GM19099 (cell line): ENCODE measurements around the gene OVCH2.

ENCODE experiments used
- POLR2A ChIP-seq: IDR thresholded peaks from 3 replicates; pipeline ENCODE4 v1.6.1; 2011; ENCODE audit warnings: low read depth; ENCODE audit not compliant: insufficient read length; ENCODE audit errors: extremely low read depth

OVCH2 gene

DNA sequence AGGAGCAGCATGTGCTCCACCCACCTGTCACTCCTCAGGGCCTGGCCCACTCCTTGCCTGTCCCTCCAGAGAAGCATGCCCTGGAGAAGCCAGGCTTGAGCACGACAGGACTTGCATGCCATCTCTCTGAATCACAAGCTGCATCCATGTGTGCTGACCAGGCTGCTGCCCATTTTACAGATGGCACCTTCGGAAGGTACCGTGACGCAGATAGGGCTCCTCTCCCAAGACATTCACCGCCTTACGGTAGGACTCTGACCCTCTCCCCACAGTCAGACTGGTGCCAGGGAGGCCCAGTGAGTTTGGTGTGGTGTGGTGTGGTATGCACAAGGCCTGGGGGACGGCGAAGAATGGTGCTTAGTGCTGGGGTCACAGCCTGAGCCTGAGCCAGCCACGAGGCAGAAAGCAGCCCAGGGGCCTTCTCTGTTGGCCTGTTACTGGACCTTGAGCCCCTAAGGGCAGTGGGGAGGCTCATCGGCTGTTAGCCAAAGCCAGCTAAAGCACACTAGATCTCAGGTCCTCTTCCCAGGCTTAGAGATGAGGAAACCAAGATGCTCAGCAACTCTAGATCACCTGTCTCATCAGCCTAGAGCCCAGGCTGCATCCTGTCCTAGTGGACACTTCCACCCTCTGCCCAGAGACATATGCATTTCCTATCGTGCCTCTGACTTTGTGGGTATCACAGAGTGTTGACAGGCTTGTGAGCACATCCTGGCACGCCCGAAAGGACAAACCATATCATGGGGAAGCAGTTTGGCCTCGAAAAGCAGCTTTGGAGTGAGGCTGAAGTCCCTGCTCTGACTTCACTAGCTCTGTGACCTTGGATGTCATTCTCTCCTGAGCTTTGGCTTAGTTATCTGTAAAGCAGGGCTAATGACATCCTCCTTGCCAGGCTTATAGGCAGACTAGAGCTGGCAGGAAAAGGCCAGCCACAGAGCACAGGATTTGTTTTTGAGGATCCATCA, 50.7 kb downstream of the OVCH2 start:
- no peak for TF ChIP-seq POLR2A

DNA sequence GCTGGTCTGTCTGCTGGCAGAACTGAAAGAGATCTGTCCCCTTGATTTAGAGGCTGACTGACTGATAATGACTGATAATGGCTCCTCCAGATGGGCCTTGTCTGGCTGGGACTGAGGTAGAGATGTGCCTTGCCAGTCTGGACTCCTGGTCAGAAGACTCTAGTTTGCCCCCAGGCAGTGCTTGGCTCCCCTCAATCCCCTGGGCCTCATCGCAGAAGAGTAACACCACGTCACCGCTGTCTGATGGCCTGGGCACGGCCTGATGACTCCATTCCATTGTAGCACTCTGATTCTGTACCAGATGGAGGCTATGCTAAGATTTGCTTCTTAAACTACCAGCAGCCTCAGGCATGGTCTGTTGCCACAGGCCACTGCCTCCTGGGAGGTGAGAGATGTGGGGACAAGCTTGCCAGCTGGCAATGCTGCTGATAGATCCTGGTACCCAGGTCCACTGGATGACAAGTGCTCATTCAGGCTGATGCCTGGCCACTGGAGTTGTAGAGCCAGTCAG, 52.0 kb downstream of the OVCH2 start:
- no peak for TF ChIP-seq POLR2A

DNA sequence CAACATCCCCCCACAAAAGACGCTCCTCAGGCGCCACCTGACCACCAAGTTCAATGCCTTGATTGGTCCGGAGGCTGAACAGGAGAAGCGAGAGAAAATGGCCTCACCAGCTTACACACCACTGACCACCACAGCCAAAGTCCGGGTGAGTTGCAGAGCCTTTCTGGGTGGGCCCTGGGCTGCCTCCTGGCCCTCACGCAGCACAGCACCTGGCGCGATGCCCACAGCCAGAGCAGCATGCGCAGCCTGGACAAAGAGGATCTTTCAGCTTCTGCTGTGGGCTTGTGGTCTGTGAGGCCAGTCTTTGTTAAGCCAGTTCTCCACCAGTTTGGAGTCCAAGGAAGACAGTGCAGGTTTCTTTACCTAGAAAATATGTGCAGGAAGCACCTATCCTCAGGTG, 54.6 kb downstream of the OVCH2 start:
- no peak for TF ChIP-seq POLR2A

DNA sequence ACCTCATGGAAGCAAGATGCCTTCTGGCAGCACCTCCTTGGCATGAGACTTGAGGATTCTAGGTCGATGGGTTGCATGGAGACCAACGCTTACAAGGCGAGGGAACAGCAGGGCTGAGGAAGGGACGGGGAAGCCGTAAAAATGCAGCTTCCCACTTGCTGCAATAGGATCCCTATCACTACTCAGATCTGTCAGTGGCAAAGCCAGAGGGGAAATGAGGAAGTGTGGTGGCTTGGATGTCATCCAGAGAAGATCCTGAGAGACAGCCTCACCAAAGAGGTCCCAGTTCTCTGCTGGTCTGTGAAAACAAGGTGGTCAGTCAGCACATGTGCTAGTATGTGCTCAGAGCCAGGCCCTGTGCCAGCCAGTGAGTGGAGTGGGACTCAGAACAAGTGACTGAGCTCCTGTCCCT, 55.1 kb downstream of the OVCH2 start:
- no peak for TF ChIP-seq POLR2A

DNA sequence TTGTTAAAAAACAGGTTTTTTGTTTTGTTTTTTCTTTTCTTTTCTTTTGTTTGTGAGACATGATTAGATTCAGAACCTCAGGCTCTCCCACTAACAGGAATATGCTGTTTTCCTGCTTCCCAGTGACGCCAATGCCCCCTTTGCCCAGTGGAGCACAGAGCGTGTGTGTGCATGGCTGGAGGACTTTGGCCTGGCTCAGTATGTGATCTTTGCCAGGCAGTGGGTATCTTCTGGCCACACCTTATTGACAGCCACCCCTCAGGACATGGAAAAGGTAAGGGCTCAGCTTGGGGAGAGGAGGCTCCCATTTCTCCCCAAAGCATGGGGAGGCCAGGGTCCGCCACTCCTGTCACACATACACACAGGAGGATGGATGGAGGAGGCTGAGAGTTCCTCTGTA, 58.0 kb downstream of the OVCH2 start:
- no peak for TF ChIP-seq POLR2A

DNA sequence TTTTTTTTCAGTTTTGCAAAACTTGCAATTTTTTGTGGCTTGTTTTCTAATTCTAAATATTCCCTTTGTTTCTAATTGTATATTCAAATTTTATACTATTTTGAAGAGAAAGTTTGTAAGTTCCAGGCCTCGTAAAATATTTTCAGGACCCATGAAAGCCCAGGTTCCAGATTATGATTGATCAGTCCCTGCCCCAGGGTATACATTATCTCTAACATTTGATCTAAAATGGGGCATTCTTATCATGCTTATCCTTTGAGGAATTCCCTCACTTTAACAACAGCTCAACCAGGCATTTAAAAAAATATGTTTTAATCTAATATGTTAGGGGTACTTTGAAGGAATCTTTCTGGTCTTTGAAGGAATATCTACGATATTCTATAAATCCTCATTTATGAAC, 59.4 kb downstream of the OVCH2 start:
- no peak for TF ChIP-seq POLR2A

DNA sequence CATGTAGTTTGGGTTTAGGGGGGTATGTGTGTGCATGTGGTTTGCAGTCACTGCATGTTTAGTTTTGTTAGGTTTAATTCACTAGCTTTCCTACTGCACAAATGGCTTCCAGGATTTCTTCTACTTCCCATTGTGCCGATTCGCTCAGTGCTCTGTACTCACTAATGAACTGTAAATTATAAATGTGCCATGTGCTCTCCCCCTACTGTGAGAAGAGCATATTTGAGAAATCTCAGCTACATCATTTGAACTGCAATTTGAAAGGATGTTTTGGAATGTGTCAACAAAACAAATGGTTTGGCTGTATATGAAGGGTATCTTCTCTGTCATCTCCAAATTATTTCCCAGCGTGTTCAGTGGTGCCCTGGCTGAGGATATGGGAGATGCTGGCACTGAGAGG, 61.1 kb downstream of the OVCH2 start:
- TF ChIP-seq POLR2A = no peak

DNA sequence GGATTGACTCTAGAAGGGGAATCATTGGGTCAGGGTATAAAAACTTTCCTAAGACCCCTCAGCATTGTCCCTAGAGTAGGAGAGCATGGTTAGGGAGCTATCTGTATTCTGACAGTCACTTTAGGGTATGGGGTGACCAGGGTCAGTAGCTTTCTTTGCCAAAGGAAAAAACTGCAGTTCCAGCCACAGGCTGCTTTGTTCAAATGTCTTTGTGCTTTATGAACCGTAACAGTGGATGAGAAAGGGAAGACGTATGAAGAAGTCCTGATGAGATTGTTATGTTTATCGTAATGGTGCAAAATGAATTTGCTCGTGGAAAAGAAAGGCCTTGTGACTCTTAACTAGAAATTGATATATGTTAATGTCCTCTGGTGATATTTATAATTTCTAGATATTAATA, 63.0 kb downstream of the OVCH2 start:
- TF ChIP-seq POLR2A = no peak

DNA sequence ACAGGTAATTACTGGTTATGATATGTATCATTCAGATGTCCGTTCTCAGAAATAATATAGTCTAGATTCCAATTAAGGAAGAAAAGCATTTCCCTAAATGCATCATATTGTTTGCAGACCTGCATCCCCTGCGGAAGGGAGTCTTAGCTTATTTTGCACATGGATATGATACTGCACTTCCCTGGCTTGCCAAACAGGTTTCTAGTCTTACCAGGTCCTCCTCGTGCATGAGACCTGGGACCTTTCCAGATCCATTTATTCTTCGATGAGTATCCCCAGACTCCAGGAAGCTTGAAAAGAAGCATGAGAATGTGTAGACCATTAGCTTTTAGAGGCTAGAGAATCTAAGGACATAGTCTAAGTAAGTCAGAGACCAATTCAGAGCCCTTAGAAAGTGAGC, 63.5 kb downstream of the OVCH2 start:
- TF ChIP-seq POLR2A = no peak

DNA sequence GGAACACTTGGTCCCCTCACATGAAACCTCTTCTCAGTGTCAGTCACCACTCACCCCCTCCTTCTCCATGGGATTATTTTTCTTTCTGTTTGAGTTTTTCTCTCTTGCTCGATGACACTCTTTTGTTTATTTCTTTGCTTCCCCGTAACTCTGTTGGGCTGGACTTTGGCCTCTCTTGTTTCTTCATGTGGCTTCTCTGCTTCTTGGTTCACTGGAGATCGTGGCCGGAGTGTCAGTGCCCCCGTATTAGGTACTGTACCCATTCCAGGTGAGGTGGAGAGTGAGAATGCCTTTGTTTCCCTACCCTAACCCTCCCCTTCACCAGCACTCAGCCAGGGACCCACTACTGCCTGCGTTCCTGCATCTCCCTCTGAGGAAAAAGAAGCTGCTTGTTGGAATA, 65.5 kb downstream of the OVCH2 start:
- TF ChIP-seq POLR2A = no peak

DNA sequence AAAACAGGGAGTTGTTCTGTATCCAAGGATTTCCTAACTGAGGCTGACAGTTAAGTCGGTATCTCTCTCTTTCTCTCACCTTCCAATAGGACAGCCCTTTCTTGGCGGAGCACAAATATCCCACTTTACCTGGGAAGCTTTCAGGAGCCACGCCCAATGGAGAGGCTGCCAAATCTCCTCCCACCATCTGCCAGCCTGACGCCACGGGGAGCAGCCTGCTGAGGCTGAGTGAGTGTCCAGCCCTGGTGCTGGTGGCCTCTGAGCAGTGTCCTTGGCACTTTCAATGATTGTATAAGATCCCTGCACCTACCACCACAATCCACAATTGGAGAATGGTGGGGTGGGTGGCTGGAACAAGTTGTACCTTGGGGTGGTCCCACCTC, 66.6 kb downstream of the OVCH2 start:
- TF ChIP-seq POLR2A = no peak
